GM18868 (cell line): Measurements from ENCODE around the gene CYB5R4.
"Not testable (repeated sequence)": the region's sequence is repeated elsewhere in the genome, so short reads cannot be mapped to it uniquely, and the experiment has no call there.

Experiments used
- ATAC-seq: cut with Tn5 transposase; IDR thresholded peaks from one replicate; pipeline ENCODE4 v1.9.1; 2021; ENCODE audit warnings: mild to moderate bottlenecking, moderate library complexity; ENCODE audit not compliant: unreplicated experiment

CYB5R4 gene

GRCh38 chr6:83862776-83863471 lies 3.4 kb downstream of the CYB5R4 start:
- no peak for ATAC-seq

- ATAC-seq: no peak
Measured at GRCh38 chr6:83867043-83867442, 7.6 kb downstream of the CYB5R4 start.

- no peak for ATAC-seq
Measured at GRCh38 chr6:83867527-83868161, 8.2 kb downstream of the CYB5R4 start.

GRCh38 chr6:83868639-83869038 lies 9.2 kb downstream of the CYB5R4 start:
- no peak for ATAC-seq

GRCh38 chr6:83870649-83871048 lies 11.2 kb downstream of the CYB5R4 start:
- ATAC-seq: no peak

GRCh38 chr6:83872386-83873118 lies 13.1 kb downstream of the CYB5R4 start:
- peak; percentile 45 for ATAC-seq

- ATAC-seq: no peak
Measured at GRCh38 chr6:83873869-83874268, 14.4 kb downstream of the CYB5R4 start.

GRCh38 chr6:83875843-83876242 lies 16.4 kb downstream of the CYB5R4 start:
- no peak for ATAC-seq

- no peak for ATAC-seq
Measured at GRCh38 chr6:83878902-83879644, 19.6 kb downstream of the CYB5R4 start.

GRCh38 chr6:83879746-83880145 lies 20.3 kb downstream of the CYB5R4 start:
- ATAC-seq: no peak

- no peak for ATAC-seq
Measured at GRCh38 chr6:83883240-83883639, 23.8 kb downstream of the CYB5R4 start.

- ATAC-seq: peak; percentile 85
Measured at GRCh38 chr6:83884523-83884922, 25.0 kb downstream of the CYB5R4 start.

GRCh38 chr6:83885984-83886383 lies 26.5 kb downstream of the CYB5R4 start:
- ATAC-seq: peak; percentile 57

- no peak for ATAC-seq
Measured at GRCh38 chr6:83889621-83890020, 30.1 kb downstream of the CYB5R4 start.

GRCh38 chr6:83890520-83890919 lies 31.0 kb downstream of the CYB5R4 start:
- no peak for ATAC-seq

- no peak for ATAC-seq
Measured at GRCh38 chr6:83891586-83891985, 32.1 kb downstream of the CYB5R4 start.

- ATAC-seq: no peak
Measured at GRCh38 chr6:83893024-83893423, 33.5 kb downstream of the CYB5R4 start.

- not testable (repeated sequence) for ATAC-seq
Measured at GRCh38 chr6:83897094-83897493, 37.6 kb downstream of the CYB5R4 start.

- no peak for ATAC-seq
Measured at GRCh38 chr6:83901624-83902023, 42.1 kb downstream of the CYB5R4 start.

- no peak for ATAC-seq
Measured at GRCh38 chr6:83904395-83904794, 44.9 kb downstream of the CYB5R4 start.

GRCh38 chr6:83905648-83906047 lies 46.2 kb downstream of the CYB5R4 start:
- no peak for ATAC-seq
